HCEC 1CT (cell line): ENCODE measurements around the gene CYB561.
A peak's percentile ranks its signal among the peaks of the same experiment; 100 is the strongest.

Experiments used
- DNase-seq: peaks from one replicate; pipeline ENCODE4 v3.0.0-alpha.2; 2017

Gene CYB561

GRCh38 chr17:63405741-63406261 is 40.3 kb downstream of the CYB561 start:
- peak; percentile 86 for DNase-seq

- no peak for DNase-seq
Measured at GRCh38 chr17:63405020-63405419, 41.1 kb downstream of the CYB561 start.

DNA sequence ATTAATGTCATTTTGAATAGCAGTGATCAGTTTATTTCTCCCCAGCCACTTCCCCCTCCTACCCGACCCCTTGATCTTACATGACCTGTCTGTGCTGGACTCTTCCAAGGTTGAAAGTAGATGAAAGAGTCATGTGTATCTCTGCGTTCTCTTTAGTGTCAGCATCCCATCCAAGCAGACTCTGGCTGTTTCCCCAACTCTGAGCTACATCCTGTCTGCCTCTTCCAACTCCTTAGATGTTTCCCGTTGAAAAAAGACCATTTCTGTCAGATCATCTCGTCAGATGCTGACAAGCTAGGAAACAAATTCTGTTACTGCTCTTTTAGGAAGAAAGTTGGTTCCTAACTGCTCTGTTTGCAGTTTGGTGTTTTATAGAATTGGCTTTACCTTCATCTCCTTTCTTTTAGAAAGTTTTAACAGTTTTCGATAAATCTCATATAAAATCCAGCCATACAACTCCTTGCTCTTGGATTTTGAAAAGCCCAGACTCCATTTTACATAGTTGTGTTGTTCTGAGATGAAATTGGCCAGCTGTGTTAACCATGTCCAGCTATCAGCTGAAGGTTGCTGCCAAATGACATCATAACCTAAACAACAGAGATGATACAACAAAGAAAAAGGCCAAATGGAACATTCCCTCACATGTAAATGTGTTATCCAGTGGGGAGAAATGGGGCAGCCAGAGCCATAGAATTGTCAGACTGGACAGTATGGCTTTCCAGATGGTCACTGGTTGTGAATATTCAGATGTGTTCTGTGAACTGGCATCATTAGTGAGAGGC is 43.5 kb downstream of the CYB561 start:
- DNase-seq, result peak; percentile 62

- DNase-seq, result peak; percentile 71
Measured at GRCh38 chr17:63399856-63400255, 46.2 kb downstream of the CYB561 start.

DNA sequence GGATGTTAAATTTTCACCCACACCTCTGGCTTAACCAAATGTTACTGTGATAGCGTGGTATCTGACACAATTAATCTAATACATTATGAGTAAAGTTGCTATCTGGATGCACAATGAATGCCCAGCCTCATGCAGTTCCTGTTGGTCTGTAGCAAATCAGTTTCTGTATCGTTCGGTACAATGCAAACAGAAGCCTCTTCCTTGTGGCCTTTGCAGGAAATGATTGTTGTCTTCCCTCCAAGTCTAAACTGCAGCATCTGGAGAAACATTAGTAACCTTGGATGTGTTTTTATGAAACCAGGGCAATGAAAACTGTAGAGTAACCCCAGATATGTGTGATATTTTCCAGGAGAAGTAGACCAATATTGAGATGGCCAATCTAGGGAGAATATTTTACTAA is 46.8 kb downstream of the CYB561 start:
- DNase-seq, result peak; percentile 37

DNA sequence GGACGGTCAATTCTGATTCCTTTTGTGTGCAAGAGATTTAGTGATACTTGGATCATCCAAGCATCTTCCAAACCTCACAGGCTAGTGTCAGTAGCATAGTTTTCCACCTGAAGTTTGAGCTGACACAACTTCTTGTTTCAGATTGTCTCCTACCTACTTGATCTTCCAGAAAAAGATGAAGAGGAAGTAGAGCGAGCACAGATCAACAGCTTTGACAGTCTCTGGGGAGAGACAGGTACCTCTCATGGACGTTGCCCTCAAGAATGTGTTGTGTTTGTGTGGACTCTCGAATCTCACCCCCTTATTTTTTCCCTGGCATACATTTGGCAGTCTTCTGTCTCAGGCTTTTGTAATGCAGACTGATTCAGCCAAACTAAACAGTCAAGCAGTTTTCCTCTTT is 47.4 kb downstream of the CYB561 start:
- DNase-seq, result no peak

DNA sequence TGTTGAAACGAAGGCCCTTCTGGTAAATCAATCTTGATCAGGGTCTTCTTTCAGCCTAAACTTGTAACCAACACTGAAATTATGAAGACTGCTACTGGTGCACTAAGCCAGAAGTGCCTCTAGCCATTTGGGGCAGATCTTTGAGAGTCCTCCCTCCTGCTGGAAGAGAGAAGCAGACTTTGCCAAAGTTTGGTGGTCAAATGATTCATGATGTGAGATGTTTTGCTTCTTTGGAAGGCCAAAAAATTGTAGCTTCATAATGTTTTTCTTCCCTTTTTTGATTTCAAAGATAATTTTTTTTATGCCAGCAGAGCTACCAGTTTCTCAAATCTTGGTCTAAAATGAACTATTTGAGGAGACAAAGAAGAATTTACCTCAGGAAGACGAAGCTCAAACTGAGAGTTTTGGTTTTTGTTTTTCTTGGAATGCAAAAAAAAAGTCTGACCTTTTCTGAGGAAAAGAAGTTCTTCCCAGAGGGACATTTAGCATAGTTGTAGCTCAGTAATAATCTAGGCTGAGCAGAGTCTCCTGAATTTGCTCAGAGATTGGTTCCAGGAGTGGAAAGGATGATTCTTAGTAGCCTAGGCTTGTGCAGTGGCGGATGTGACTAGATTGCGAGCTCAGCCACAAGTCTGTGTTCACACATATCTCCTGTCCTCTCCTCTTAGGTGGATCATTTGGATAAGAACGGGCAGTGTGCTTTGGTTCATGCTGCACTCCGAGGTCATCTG is 50.9 kb downstream of the CYB561 start:
- peak; percentile 7 for DNase-seq

- no peak for DNase-seq
Measured at GRCh38 chr17:63390090-63390489, 56.0 kb downstream of the CYB561 start.

GRCh38 chr17:63387656-63388340 is 58.3 kb downstream of the CYB561 start:
- no peak for DNase-seq

DNA sequence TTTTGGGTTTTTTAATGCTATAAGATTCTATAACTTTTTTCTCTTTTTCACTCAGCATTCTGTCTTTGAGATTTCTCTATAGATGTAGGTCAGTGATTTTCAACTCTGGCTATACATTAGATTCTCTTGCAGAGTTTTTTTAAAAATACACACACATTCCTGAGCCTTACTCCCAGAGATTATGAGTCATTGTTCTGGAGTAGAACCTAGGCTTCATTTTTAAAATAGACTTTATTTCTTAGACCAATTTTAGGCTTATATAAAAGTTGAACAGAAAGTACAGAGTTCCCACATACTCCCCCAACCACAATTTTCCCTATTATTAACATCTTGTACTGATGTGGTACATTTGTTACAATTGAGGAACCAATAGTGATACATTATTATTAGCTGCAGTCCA is 63.3 kb downstream of the CYB561 start:
- peak; percentile 61 for DNase-seq
